HCT116 (cell line): ENCODE measurements around the gene DYDC2. TPM values are rescaled to one million over a fixed set of nuclear protein-coding genes. Genes with fewer than 3 reads are reported as not detected.

Source experiments
- total RNA-seq: library from RNA; stranded (reverse); gene quantifications from one replicate; pipeline ENCODE4 v1.2.1, GENCODE V29; 2021; ENCODE audit not compliant: unreplicated experiment

Gene DYDC2
- total RNA-seq, 1 experiment from 2014 or later = not detected

Other genes with a start within 250 kb of the DYDC2 start
- not detected for gene PLAC9, start 224.1 kb upstream of the DYDC2 start, total RNA-seq
- gene ANXA11, start 151.2 kb upstream of the DYDC2 start, total RNA-seq = 181 TPM
- 1.6 TPM for gene MAT1A, start 67.1 kb upstream of the DYDC2 start, total RNA-seq
- not detected for gene DYDC1, start within 50 bp of the DYDC2 start, total RNA-seq
- 4.9 TPM for gene PRXL2A, start 51.8 kb downstream of the DYDC2 start, total RNA-seq
- 86.8 TPM for gene TSPAN14, start 97.5 kb downstream of the DYDC2 start, total RNA-seq
- gene SH2D4B, start 181.1 kb downstream of the DYDC2 start, total RNA-seq = 0.22 TPM